HEK293 (cell line): Measurements from ENCODE around the gene TRPM2.

ENCODE experiments used
- YY1 ChIP-seq: fragments of 450-650 bp; formaldehyde crosslinking; IDR thresholded peaks from 2 replicates; pipeline ENCODE4 v1.5.1; 2018; ENCODE audit warnings: missing biosample characterization, missing genetic modification characterization
- ZBTB8A ChIP-seq: fragments of 450-650 bp; formaldehyde crosslinking; IDR thresholded peaks from 2 replicates; pipeline ENCODE4 v1.5.1; 2016; ENCODE audit warnings: missing biosample characterization, missing genetic modification characterization
- ZNF558 ChIP-seq: fragments of 450-650 bp; formaldehyde crosslinking; IDR thresholded peaks from 2 replicates; pipeline ENCODE4 v1.5.1; 2016; ENCODE audit warnings: missing biosample characterization, missing genetic modification characterization
- ZNF621 ChIP-seq: fragments of 450-650 bp; formaldehyde crosslinking; IDR thresholded peaks from 2 replicates; pipeline ENCODE4 v1.5.1; 2017; ENCODE audit warnings: missing biosample characterization, missing genetic modification characterization
- ZNF843 ChIP-seq: fragments of 450-650 bp; formaldehyde crosslinking; IDR thresholded peaks from 2 replicates; pipeline ENCODE4 v1.5.1; 2016; ENCODE audit warnings: missing biosample characterization, missing genetic modification characterization
- TF ChIP-seq, protein P1 (sequence below): fragments of 450-650 bp; formaldehyde crosslinking; optimal IDR thresholded peaks from 2 replicates; pipeline ENCODE3; 2016; ENCODE audit warnings: missing biosample characterization, mild to moderate bottlenecking, missing genetic modification characterization
- TF ChIP-seq, protein P2 (sequence below): fragments of 450-650 bp; formaldehyde crosslinking; IDR thresholded peaks from 2 replicates; pipeline ENCODE4 v1.5.1; 2016; ENCODE audit warnings: missing biosample characterization, missing genetic modification characterization

DNA sequence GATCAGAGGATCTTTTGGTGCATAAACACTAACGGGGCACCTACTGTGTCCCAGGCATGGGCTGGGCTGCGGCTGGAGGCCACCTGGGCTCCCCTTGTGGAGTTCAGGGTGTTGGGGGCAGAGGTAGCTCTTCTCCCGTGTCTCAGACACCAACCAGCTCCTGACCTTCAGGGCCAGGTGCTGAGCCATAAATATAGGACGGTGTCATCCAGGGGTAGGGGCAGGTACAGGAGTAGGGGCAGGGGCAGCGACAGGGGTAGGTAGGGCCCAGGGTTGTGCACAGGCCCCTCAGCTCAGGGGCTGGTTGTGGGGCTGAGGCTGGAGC, 83.9 kb downstream of the TRPM2 start:
- TF ChIP-seq ZNF843 (no peak), ZBTB8A (tag by site-specific recombination) (no peak), ZNF558 (tag by site-specific recombination) (no peak), YY1 (no peak), ZNF621 (tag by site-specific recombination) (no peak)
- TF ChIP-seq, protein P1, sequence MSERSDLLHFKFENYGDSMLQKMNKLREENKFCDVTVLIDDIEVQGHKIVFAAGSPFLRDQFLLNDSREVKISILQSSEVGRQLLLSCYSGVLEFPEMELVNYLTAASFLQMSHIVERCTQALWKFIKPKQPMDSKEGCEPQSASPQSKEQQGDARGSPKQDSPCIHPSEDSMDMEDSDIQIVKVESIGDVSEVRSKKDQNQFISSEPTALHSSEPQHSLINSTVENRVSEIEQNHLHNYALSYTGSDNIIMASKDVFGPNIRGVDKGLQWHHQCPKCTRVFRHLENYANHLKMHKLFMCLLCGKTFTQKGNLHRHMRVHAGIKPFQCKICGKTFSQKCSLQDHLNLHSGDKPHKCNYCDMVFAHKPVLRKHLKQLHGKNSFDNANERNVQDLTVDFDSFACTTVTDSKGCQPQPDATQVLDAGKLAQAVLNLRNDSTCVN, result no peak
- TF ChIP-seq, protein P2, sequence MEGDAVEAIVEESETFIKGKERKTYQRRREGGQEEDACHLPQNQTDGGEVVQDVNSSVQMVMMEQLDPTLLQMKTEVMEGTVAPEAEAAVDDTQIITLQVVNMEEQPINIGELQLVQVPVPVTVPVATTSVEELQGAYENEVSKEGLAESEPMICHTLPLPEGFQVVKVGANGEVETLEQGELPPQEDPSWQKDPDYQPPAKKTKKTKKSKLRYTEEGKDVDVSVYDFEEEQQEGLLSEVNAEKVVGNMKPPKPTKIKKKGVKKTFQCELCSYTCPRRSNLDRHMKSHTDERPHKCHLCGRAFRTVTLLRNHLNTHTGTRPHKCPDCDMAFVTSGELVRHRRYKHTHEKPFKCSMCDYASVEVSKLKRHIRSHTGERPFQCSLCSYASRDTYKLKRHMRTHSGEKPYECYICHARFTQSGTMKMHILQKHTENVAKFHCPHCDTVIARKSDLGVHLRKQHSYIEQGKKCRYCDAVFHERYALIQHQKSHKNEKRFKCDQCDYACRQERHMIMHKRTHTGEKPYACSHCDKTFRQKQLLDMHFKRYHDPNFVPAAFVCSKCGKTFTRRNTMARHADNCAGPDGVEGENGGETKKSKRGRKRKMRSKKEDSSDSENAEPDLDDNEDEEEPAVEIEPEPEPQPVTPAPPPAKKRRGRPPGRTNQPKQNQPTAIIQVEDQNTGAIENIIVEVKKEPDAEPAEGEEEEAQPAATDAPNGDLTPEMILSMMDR, result no peak
